Sigmoid colon (tissue), 4 donors: ENCODE measurements around the gene FBXL7.

Experiments
- EP300 ChIP-seq, 4 donors: sonication (generic); formaldehyde crosslinking; IDR thresholded peaks; one replicate each; pipeline ENCODE4 v1.6.1; 2017; ENCODE audit warnings: antibody characterized with exemption in 4 of 4
- POLR2A ChIP-seq, 2 donors: fragments of 450-650 bp; IDR thresholded peaks; one replicate each; pipeline ENCODE4 v1.6.1; 2016; ENCODE audit warnings: antibody characterized with exemption in 2 of 2, mild to moderate bottlenecking in 2 of 2, moderate library complexity in 2 of 2
- POLR2AphosphoS5 ChIP-seq, 4 donors: sonication (generic); formaldehyde crosslinking; IDR thresholded peaks; one replicate each; pipeline ENCODE4 v1.6.1; 2017; ENCODE audit warnings: antibody characterized with exemption in 4 of 4
- TF ChIP-seq, protein P1 (sequence below), 4 experiments: fragments of 450-650 bp in 3 of 4; fragments of 200-600 bp in 1 of 4; IDR thresholded peaks; one replicate each; pipeline ENCODE4 v1.5.1; 2016 to 2019; ENCODE audit warnings: antibody characterized with exemption in 4 of 4, mild to moderate bottlenecking in 3 of 4, moderate library complexity in 2 of 4

DNA sequence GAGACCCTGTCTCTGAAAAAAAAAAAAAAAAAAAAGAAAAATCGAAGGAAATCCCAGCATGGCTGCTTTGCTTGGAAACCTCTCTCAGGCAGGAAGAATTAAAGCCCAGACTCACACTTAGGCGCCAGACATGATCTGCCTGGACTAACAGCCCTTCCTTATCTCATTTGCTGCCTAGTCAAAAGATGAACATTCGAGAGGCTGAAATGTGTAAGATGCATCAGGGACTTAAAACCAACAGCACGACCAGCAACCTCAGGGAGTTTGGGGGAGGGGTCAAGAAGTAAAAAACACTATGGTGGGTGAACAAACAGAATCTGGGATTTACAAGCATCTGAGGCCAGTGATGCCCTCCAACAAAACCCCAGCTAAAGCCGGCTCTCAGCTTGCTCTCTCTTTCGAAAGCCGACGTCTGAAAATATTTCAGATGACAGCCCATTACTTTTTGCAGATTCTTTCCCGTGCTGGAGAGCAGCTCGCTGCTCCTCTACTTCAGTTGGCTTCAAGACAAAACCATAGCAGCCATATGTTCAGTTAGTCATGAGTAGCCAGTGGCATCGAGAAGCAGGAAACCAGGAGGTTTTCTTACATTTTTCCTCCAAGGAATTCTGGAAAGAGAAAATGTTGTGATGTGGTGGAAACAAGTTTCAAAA is 429.8 kb downstream of the FBXL7 start:
- TF ChIP-seq, protein P1, sequence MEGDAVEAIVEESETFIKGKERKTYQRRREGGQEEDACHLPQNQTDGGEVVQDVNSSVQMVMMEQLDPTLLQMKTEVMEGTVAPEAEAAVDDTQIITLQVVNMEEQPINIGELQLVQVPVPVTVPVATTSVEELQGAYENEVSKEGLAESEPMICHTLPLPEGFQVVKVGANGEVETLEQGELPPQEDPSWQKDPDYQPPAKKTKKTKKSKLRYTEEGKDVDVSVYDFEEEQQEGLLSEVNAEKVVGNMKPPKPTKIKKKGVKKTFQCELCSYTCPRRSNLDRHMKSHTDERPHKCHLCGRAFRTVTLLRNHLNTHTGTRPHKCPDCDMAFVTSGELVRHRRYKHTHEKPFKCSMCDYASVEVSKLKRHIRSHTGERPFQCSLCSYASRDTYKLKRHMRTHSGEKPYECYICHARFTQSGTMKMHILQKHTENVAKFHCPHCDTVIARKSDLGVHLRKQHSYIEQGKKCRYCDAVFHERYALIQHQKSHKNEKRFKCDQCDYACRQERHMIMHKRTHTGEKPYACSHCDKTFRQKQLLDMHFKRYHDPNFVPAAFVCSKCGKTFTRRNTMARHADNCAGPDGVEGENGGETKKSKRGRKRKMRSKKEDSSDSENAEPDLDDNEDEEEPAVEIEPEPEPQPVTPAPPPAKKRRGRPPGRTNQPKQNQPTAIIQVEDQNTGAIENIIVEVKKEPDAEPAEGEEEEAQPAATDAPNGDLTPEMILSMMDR (IDR thresholded peaks at IDR 0.05), result no peak
- no peak for TF ChIP-seq POLR2A (IDR thresholded peaks at IDR 0.05)
- TF ChIP-seq EP300 (IDR thresholded peaks at IDR 0.05), result no peak
- no peak for TF ChIP-seq POLR2AphosphoS5 (IDR thresholded peaks at IDR 0.05)
